Measurements from ENCODE around the gene NLGN3. TPM values are rescaled to one million over a fixed set of nuclear protein-coding genes. Genes with fewer than 3 reads are reported as not detected.

Gene NLGN3
- total RNA-seq, 1 experiment from 2014 or later = 0.28 TPM

DNA sequence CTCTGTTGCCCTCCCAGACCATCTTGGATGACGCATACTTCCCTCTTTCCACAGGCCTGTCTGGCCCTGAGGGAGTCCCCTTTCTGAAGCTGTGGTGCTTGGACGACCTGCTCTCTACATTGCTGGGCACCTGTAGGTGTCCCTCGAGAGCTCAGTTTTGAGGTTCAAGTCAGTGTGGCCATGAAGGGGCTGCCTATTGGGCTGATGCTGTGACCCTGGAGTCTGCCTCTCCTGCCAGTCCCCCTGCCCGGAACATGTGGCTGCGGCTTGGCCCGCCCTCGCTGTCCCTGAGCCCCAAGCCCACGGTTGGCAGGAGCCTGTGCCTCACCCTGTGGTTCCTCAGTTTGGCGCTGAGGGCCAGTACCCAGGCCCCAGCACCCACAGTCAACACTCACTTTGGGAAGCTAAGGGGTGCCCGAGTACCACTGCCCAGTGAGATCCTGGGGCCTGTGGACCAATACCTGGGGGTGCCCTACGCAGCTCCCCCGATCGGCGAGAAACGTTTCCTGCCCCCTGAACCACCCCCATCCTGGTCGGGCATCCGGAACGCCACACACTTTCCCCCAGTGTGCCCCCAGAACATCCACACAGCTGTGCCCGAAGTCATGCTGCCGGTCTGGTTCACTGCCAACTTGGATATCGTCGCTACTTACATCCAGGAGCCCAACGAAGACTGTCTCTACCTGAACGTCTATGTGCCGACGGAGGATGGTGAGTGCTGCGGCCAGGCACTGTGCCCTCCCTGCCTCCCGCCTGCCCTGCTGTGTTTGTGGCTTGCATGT lies 3.0 kb downstream of the NLGN3 start:
- H3K9me3 ChIP-seq (ENCODE audit: control insufficient read depth, insufficient read depth, low read depth, low read length) = no peaks in the 10 kb centered on the region
- DNase-seq (ENCODE audit: low read depth, low spot score) = no peak
- no peaks in the 10 kb centered on the region for H3K36me3 ChIP-seq (ENCODE audit: control insufficient read depth, insufficient read depth, low read length)
- TF ChIP-seq SIN3A (IDR thresholded peaks at IDR 0.05; ENCODE audit: borderline replicate concordance, insufficient read depth, low read depth, low read length) = no peak
- no peak for TF ChIP-seq POLR2AphosphoS5 (IDR thresholded peaks at IDR 0.05; ENCODE audit: low read depth, low read length)
- TF ChIP-seq, protein P1, sequence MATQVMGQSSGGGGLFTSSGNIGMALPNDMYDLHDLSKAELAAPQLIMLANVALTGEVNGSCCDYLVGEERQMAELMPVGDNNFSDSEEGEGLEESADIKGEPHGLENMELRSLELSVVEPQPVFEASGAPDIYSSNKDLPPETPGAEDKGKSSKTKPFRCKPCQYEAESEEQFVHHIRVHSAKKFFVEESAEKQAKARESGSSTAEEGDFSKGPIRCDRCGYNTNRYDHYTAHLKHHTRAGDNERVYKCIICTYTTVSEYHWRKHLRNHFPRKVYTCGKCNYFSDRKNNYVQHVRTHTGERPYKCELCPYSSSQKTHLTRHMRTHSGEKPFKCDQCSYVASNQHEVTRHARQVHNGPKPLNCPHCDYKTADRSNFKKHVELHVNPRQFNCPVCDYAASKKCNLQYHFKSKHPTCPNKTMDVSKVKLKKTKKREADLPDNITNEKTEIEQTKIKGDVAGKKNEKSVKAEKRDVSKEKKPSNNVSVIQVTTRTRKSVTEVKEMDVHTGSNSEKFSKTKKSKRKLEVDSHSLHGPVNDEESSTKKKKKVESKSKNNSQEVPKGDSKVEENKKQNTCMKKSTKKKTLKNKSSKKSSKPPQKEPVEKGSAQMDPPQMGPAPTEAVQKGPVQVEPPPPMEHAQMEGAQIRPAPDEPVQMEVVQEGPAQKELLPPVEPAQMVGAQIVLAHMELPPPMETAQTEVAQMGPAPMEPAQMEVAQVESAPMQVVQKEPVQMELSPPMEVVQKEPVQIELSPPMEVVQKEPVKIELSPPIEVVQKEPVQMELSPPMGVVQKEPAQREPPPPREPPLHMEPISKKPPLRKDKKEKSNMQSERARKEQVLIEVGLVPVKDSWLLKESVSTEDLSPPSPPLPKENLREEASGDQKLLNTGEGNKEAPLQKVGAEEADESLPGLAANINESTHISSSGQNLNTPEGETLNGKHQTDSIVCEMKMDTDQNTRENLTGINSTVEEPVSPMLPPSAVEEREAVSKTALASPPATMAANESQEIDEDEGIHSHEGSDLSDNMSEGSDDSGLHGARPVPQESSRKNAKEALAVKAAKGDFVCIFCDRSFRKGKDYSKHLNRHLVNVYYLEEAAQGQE (IDR thresholded peaks at IDR 0.05; ENCODE audit: insufficient read depth in 1 of 2, low read depth in 2 of 2, low read length in 1 of 2) = no peak
- TF ChIP-seq, protein P2, sequence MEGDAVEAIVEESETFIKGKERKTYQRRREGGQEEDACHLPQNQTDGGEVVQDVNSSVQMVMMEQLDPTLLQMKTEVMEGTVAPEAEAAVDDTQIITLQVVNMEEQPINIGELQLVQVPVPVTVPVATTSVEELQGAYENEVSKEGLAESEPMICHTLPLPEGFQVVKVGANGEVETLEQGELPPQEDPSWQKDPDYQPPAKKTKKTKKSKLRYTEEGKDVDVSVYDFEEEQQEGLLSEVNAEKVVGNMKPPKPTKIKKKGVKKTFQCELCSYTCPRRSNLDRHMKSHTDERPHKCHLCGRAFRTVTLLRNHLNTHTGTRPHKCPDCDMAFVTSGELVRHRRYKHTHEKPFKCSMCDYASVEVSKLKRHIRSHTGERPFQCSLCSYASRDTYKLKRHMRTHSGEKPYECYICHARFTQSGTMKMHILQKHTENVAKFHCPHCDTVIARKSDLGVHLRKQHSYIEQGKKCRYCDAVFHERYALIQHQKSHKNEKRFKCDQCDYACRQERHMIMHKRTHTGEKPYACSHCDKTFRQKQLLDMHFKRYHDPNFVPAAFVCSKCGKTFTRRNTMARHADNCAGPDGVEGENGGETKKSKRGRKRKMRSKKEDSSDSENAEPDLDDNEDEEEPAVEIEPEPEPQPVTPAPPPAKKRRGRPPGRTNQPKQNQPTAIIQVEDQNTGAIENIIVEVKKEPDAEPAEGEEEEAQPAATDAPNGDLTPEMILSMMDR (IDR thresholded peaks at IDR 0.05) = no peak
- no peak for TF ChIP-seq TCF7L2 (IDR thresholded peaks at IDR 0.05; ENCODE audit: low read depth, low read length)
- H3K4me3 ChIP-seq (ENCODE audit: low read depth in 2 of 2, low read length in 2 of 2) = no peak overlapping the region
- BruUV-seq (replicated peaks) = no TSS peak
- no peaks in the 10 kb centered on the region for H3K4me1 ChIP-seq (ENCODE audit: control insufficient read depth, insufficient read depth, low read length)
- in situ Hi-C loops (cut with HindIII; ENCODE audit: low pct_unique_long_range_greater_than_20kb, low sequenced_read_pairs) = no loop called here
- ChIA-PET POLR2A (no interaction called here), CTCF (no interaction called here)
- intact Hi-C loops (cut with micrococcal nuclease; ENCODE audit: unreplicated experiment) = no loop called here
- ATAC-seq = no peak
- H3K27ac ChIP-seq (ENCODE audit: low read length) = no peak overlapping the region
- H3K27me3 ChIP-seq (ENCODE audit: control insufficient read depth, insufficient read depth, low read length) = no peaks in the 10 kb centered on the region

DNA sequence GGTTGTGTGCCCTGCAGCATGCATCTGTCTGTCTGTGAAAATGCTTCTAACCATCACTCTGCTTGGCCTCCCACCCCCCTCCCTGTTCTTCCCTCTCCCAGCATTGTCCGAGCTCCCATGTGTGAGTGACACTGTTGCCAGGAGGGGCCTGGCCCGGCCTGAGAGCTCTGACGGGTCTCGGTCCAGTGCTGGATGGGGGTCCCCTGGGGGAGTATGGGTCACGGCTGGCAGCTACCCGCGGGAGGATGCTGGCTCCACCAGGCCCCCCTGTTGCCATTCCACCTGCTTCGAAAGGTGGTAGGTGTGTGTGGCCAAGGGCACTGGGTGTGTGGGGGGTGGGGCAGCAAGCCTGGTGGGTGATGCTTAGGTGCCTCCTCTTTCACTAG lies 3.6 kb downstream of the NLGN3 start:
- TF ChIP-seq POLR2AphosphoS5 (IDR thresholded peaks at IDR 0.05; ENCODE audit: low read depth, low read length) (no peak), SIN3A (IDR thresholded peaks at IDR 0.05; ENCODE audit: borderline replicate concordance, insufficient read depth, low read depth, low read length) (no peak), TCF7L2 (IDR thresholded peaks at IDR 0.05; ENCODE audit: low read depth, low read length) (no peak)
- TF ChIP-seq, protein P1 (IDR thresholded peaks at IDR 0.05; ENCODE audit: insufficient read depth in 1 of 2, low read depth in 2 of 2, low read length in 1 of 2) = no peak
- TF ChIP-seq, protein P2 (IDR thresholded peaks at IDR 0.05) = no peak
- ChIA-PET CTCF (no interaction called here), POLR2A (no interaction called here)
- no peak overlapping the region for H3K27ac ChIP-seq (ENCODE audit: low read length)
- in situ Hi-C loops (cut with HindIII; ENCODE audit: low pct_unique_long_range_greater_than_20kb, low sequenced_read_pairs) (no loop called here), intact Hi-C loops (cut with micrococcal nuclease; ENCODE audit: unreplicated experiment) (no loop called here)
- no peaks in the 10 kb centered on the region for H3K4me1 ChIP-seq (ENCODE audit: control insufficient read depth, insufficient read depth, low read length)
- no peak overlapping the region for H3K4me3 ChIP-seq (ENCODE audit: low read depth in 2 of 2, low read length in 2 of 2)
- DNase-seq (ENCODE audit: low read depth, low spot score) (no peak), ATAC-seq (no peak)
- H3K27me3 ChIP-seq (ENCODE audit: control insufficient read depth, insufficient read depth, low read length) = no peaks in the 10 kb centered on the region
- H3K9me3 ChIP-seq (ENCODE audit: control insufficient read depth, insufficient read depth, low read depth, low read length) = no peaks in the 10 kb centered on the region
- BruUV-seq (replicated peaks) = no TSS peak
- no peaks in the 10 kb centered on the region for H3K36me3 ChIP-seq (ENCODE audit: control insufficient read depth, insufficient read depth, low read length)

All from Panc1 (cell line).